GM19043 (cell line): ENCODE results near the gene CHRNB1.
"Not testable (repeated sequence)": the region's sequence is repeated elsewhere in the genome, so short reads cannot be mapped to it uniquely, and the experiment has no call there.

Experiments used
- ATAC-seq: cut with Tn5 transposase; IDR thresholded peaks from one replicate; pipeline ENCODE4 v1.9.1; 2021; ENCODE audit warnings: low read depth; ENCODE audit not compliant: unreplicated experiment

CHRNB1 gene

DNA sequence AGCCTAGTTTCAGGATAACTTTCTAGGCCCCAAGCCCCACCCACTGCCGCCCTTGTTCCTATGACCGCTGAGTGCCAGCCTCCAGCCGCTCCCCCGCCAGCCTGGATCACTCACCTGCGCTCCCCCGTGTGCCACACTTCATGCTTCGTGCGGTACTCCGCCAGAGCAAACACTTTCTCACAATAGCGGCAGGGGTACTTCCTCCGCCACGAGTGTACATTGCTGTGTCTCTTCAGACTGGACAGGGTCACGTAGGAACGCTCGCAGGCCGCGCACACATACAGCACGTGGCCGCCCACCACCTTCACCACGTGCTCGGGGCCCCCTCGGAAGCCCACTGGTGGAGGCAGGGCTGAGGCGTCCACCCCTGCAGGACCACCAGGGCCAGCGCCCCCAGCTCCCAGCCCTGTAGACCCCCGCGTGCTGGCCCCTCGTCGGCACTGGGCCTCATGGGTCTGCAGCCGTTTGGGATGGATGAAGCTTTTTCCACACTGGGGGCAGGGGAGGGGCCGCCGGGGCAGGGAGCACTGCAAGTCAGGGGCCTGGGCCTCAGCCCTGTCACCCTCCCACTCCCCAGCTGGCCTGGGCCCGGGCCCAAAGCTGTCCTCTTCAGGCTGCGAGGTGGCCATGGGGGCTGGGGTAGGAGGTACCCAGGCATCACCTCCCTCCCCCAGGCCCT is 20.9 kb downstream of the CHRNB1 start:
- ATAC-seq = no peak

DNA sequence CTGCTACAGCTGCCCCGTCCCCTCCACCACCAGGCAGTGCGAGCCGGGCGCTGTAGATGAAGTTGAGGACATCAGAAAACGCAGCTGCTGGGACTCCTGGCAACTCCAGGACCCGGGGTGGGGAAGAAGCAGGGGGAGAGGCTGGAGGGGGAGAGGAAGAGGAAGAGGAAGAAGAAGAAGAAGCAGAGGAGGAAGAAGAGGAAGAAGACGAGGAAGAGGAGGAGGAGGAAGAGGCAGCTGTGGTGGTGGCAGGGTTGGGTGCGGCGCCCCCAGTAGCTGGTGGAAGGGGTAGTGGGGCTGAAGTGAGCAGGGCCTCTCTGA is 21.4 kb downstream of the CHRNB1 start:
- ATAC-seq = no peak

DNA sequence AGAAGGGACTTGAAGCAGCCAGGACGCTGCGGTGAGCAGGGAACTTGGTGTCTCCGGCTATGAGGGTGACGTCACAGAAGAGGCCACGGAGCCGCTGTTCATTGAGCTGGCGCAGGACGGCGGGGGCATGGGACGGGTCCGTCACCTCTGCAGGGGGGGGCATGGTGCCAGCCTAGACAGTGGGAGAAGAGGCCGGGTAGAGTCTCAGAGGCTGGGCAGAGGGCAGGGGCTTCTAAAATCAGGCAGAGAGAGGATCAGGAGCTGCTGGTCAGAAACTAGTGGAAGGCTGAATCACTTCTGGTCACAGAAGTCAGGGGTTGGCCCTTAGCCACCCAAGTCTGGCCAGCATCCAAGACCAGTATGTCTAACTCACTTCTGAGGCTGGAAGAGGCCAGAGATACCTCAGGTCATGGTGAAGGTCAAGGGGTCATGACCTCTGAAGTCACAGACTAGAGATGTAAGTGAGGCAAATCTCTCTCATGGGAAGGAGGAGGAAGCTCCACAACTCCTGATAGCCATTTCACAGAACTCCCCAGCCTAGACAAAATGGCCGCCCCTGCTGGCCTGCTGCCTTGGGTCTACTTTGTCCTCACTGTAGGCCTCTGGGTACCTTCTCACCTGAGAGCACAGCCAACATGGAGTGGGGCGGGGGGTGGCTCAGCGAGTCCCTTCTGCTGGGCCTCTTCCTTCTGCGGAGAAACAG is 21.9 kb downstream of the CHRNB1 start:
- ATAC-seq = no peak

DNA sequence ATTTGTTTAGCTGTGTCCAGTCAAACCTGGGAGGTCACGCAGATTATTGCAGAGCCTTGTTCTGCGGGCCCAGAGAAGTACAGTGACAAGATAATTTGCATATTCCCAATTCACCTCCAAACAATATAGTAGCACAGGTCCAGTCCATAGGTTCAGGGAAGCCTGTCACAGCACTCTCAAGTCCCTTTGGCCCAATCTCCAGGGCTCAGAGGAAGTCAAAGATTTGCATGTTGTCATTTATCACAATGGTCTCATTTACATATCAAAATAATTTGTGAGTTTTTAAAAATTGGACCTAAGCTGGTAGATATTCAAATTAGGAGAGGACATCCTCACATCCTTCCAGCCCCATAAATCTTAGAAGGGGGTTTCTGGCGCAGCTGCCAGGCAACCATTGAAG is 22.6 kb downstream of the CHRNB1 start:
- ATAC-seq = no peak

DNA sequence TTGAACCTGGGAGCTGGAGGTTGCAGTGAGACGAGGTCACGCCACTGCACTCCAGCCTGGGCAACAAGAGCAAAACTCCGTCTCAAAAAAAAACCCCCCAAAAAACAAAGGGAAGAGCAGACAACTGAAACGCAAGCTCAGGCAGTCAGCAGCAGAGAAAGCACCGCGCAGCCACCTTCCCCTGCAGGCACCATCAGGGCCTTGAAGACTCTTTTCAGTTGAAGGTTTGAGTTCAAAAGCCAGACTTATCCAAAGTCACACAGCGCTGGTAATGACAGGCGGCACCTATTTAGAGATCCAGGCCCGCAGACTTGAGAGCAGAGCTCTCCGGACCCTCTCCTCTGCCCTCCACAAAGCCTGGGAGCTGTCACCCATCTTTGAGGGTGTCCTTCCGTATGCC is 23.4 kb downstream of the CHRNB1 start:
- ATAC-seq = no peak

DNA sequence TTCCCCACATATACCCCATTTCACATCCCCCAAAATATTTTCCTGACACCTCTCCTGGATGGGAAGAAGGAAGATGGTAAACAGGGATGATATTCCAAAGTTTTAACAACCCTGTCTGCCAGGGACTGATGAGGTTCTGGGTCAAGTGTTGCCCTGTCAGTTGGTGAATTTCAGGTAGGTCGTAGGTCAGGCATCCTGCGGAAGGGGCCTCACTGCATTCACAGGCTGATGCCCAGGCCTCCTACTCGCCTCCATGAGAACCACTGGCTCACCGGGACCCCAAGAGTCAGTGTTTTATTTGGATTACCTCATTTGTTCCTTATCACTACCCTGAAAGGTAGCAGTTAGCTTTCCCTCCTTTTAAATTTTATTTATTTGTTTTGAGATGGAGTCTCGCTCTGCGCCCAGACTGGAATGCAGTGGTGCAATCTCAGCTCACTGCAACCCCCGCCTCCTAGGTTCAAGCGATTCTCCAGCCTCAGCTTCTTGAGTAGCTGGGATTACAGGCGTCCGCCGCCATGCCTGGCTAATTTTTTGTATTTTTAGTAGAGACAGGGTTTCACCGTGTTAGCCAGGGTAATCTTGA is 24.0 kb downstream of the CHRNB1 start:
- no peak for ATAC-seq

DNA sequence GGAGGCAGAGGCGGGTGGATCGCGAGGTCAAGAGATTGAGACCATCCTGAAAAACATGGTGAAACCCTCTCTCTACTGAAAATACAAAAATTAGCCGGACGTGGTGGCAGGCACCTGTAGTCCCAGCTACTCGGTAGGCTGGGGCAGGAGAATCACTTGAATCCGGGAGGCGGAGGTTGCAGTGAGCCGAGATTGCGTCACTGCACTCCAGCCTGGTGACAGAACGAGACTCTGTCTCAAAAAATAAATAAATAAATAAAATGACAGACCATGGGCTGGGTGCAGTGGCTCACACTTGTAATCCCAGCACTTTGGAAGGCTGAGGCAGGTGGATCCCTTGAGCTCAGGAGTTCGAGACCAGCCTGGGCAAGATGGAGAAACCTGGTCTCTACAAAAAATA is 25.0 kb downstream of the CHRNB1 start:
- ATAC-seq = not testable (repeated sequence)

DNA sequence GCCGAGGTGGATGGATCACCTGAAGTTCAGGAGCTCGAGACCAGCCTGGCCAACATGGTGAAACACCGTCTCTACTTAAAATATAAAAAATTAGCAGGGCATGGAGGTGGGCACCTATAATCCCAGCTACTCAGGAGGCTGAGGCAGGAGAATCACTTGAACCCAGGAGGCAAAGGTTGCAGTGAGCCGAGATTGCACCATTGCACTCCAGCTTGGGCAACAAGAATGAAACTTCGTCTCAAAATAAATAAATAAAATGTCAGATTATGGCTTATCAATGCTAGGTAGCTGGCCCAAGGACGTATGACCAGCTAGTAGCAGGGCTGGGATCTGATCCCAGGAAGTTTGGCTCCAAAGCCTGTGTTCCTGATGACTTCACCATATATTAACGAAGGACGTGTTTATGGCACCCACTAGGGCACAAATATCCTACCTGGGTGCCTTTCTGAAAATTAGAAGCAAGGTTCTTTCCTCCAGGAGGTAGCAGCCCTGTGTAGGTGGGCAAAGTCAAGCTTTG is 25.7 kb downstream of the CHRNB1 start:
- not testable (repeated sequence) for ATAC-seq

DNA sequence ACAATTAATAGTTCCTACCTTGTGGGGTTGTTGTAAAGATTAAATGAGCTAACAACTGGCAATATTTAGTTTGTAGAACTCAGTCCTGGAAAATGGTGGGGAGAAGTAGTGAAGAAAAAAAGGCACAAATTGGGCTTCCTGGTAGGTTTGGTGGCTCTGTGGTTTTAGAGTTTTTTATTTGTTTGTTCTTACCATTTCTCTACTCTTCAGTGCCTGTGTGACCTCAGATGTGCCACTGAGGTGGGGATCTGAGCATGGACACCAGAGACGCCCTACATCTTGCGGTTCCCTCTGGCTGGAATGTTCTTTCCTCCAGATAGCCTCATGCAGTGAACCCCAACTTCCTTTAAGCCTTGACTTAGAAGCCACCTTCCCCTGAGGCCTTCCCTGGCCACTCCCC is 26.9 kb downstream of the CHRNB1 start:
- no peak for ATAC-seq

DNA sequence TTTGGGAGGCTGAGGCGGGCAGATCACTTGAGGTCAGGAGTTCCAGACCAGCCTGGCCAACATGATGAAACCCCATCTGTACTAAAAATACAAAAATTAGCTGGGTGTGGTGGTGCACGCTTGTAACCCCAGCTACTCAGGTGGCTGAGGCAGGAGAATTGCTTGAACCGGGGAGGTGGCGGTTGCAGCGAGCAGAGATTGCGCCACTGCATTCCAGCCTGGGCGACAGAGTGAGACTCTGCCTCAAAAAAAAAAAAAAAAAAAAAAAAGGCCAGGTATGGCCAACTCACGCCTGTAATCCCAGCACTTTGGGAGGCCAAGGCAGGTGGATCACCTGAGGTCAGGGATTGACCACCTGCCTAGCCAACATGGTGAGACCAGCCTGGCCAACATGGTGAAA is 29.9 kb downstream of the CHRNB1 start:
- not testable (repeated sequence) for ATAC-seq

DNA sequence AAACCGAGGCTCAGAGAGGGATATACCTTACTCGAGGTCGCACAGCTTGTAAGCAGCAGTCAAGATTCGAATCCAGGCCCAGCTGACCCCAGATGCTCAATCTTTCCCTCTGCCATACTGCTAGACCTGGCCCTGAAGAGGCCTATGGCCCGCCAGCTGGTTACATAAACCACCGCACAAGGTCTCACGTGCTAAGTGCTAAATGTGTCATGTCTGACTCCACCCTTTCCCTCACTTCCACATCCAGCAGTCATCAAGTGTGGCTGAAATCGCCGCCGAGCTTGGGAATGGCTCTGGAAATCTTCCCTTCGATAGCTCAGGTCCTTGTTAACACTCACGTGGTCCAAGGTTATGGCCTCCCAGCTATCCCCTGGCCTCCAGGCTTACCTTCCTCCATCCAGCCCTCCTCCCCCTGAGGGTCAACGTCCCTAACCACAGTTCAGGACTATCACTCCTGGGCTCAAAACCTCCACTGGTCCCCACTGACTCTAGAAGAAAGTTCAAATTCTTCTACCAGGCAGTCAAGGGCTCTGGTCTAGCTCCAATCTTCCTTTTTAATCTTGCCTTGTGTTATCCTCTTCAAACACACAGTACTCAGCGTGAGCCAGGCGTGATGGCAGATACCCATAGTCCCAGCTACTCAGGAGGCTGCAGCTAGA is 31.0 kb downstream of the CHRNB1 start:
- ATAC-seq = no peak

DNA sequence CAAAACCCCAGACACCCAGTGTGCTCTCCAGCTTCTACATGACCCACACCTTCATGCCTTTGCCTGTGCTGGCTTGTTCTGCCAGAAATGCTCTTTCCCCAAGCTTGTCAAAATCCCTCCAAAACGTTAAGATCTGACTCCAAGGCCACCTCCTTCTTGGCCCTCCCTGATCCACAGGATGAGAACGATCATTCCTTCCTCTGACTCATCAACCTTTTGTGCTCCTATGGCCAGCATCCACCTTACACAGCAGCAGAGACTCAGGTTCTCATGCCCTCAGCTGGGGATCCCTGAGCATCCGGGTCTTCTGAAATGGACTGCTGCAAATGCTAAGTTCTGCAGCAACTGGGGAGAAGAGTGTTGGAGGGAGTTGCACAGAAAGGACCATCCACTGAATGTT is 31.6 kb downstream of the CHRNB1 start:
- ATAC-seq = no peak

DNA sequence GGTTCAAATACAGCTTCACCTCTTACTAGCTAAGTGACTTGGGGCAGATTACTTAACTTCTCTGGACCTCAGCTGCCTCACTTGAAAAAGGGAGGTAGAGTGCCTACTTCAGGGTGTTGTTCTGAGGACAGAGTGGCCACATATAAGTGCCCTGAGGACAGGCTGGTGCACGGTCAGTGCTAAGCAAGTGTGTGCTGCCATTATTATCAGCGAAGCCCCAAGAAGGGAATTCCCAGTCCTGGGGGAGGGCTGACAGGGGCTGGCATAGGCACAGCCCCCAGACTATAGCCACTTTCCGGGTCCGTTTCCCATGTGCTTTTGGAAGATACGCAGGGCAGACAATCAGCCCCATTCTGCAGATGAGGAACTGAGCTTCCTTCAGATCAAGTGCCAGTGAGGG is 32.1 kb downstream of the CHRNB1 start:
- ATAC-seq = no peak

DNA sequence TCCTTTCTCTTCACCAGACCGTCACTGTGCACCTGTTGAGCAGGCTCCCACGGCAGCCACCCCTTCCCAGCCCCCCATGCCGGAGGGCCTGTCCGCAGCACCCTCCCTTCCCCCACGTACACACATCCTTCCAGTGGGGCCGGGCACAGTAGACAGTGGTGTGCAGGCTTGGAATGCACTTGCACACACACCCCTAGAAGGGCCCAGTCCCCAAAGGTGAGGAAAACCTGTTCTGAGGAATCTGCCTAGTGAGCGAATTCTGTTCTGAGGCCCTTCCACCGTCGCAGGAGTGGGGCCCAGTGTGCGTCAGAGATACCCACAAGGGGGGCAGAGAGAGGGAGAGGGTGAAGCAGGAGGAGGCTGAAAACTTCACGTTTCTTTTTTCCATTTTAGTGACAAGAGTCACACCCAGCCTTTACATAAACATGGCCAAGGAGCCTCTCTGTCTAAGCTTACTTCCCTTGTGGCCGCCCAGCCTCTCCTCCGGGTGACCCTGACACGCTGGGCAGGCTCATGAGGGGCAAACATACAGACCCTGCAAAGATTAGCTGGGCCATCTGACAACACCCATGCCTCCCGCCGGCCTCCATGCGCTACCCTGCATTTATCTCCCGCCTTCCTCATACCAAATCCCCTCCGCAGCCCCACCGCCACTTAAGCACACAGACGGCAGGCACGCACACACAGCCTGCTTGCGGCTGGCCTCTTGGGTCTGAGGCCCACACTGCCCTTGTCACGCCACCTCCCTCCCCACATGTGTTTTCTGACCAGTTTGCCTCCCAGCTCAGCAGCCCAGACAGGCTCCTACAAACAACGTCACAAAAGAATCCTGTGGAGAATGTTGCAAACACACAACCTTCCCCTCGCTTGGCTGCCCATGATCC is 32.8 kb downstream of the CHRNB1 start:
- ATAC-seq = no peak

DNA sequence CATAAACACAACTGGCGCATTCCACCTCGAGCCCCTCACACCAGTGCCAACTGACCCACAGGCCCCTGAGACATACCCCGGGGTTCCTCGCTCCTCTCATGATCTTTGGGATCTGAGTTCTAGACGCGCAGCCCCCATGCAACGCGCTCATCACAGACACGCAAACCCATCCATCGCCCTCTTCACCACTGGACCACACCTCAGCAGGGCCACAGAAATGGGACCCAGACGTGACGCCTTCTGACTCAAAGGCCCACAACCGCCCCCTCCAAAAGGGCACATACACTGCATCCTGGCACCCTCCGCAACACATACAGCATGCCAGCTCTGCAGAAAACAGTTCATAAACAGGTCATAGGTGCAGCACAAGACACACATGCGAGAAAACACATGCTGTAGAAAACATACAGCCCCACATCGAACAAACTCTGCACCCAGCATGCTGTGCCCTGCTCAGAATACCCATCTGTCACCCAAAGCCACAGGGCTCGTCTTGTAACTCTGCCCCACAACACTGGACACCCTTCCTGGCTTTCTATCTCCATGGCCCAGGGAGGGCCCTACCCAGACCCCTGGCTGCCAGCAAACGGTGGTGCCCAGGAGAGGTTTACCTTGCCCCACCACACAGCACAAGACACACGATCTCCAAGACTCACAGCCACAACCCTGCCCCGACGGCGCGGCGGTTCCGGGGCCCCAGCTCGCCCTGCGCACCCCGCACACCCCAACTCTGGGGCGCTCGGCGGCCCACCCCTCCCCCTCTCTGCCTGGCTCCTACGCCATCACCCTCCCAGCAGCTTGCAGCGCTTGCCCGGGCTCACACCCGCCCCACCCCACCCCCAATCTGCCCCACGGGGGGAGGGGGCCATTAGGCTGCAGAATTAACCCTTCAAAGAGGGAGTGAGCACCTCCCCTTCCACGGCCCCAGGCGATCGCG is 33.7 kb downstream of the CHRNB1 start:
- no peak for ATAC-seq

DNA sequence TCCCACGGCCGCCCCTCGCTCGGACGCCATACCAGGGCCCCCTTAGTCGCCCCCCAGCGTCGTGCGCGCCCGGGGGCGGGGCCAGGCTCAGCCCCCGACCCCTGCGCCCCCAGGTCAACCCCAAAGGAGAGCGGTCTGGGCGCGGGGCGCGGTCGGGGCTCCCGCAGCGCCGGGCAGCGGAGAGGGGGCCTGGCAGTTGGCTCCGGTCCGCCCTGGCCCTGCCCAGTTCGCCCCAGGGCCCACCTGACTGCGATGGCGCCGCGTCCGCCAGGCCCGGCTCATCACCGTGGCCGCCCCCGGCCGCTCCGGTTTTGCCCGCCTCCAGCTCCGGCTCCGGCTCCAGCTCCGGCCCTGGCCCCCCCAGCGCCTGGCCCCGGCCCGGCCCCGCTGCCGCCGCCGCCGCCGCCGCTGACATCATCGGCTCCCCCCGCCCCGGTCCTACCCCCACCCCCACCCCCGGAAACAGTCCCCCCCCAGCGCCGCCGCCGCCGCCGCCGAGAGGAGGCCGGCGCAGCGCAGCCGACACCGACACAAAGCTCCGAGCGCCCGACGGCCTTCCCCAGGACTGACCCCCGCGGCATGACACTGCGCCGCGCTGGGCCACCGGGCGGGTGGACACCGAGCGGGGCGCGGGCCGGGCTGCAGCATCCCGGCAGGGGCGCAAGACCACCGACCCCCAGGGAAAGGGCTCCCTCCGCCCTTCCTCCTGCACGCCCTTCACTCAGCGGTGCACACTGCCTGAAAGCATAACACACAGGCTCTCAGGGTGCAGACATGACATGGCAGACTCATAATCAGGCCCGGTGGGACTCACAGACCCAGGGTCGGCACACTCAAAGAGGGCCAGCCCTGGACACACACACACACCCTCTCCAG is 34.6 kb downstream of the CHRNB1 start, which contains the start of gene ZBTB4:
Gene ZBTB4, minus strand, starts transcription at position 419 of the 876 bp plus-strand sequence. CDS start 12,830 bp downstream, outside the sequence.
- ATAC-seq = no peak

DNA sequence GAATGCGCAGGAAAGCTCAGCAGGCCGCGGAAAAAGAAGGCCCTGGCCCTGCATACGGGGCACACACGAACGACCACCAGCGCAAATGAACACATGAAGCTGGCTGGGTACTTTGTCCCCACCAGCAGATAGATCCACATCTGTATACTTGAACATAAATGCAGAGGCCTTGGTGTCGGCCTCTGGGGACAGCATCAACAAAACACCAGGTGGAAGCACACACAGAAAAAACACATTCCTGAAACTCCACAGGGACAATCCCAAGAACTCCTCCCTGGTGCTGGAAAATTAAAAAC is 35.2 kb downstream of the CHRNB1 start:
- ATAC-seq = no peak

DNA sequence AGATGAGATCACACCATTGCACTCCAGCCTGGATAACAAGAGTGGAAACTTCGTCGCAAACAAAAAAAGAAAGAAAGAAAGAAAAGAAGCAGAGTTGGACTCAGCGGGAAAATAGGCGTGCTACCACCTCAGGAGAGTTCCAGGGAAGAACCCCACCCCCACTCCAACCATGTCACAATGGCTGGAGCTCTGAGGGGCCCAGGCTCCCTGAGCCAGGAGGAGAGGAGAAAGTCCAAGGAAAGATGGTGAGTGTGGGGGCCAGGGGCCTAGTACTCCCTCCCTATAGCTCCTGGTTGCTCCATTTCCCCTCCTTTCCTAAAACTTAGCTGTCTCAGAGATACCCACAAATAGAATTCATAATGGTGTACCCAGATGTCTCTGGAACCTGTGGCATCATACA is 36.4 kb downstream of the CHRNB1 start, which contains the start of gene SLC35G6:
Gene SLC35G6, plus strand, starts transcription at position 172 of the 400 bp plus-strand sequence. Its CDS starts 71 bp downstream, at position 243.
- not testable (repeated sequence) for ATAC-seq
